GM23338 (cell line): ENCODE results near the gene MC3R. TPM values are rescaled to one million over a fixed set of nuclear protein-coding genes. Genes with fewer than 3 reads are reported as not detected.

Experiments used
- ATAC-seq: fragments of 200-7000 bp; cut with Tn5 transposase; 3 replicates; pipeline ENCODE4 v1.9.1; 2020
- DNase-seq: peaks from one replicate; pipeline ENCODE4 v3.0.0-alpha.2; 2015; ENCODE audit warnings: low spot score
- H2AFZ ChIP-seq: fragments of 200-600 bp; sonication (generic); 2 replicates; pipeline ENCODE4 v1.8.0; 2016; ENCODE audit warnings: antibody characterized with exemption, mild to moderate bottlenecking, moderate library complexity
- H3F3A ChIP-seq: fragments of 200-600 bp; sonication (generic); replicated peaks from 2 replicates; pipeline ENCODE4 v1.8.0; 2017; ENCODE audit warnings: antibody characterized with exemption, mixed run types, low read depth
- H3K27ac ChIP-seq: fragments of 200-600 bp; sonication (generic); 2 replicates; pipeline ENCODE4 v1.6.1; 2016; ENCODE audit warnings: low read depth
- H3K27me3 ChIP-seq: fragments of 200-600 bp; sonication (generic); 2 replicates; pipeline ENCODE4 v1.8.0; 2016; ENCODE audit warnings: mild to moderate bottlenecking, mixed run types, moderate library complexity; ENCODE audit not compliant: insufficient read depth
- H3K36me3 ChIP-seq: fragments of 200-600 bp; sonication (generic); 2 replicates; pipeline ENCODE4 v1.8.0; 2016; ENCODE audit warnings: mild to moderate bottlenecking; ENCODE audit not compliant: insufficient read depth
- H3K4me1 ChIP-seq: fragments of 200-600 bp; sonication (generic); 2 replicates; pipeline ENCODE4 v1.8.0; 2016; ENCODE audit warnings: mild to moderate bottlenecking, moderate library complexity; ENCODE audit not compliant: insufficient read depth
- H3K4me2 ChIP-seq: fragments of 200-600 bp; sonication (generic); 2 replicates; pipeline ENCODE4 v1.7.1; 2017; ENCODE audit warnings: mixed run types
- H3K4me3 ChIP-seq: fragments of 200-600 bp; sonication (generic); 2 replicates; pipeline ENCODE4 v1.6.1; 2016; ENCODE audit warnings: mixed run types
- H3K79me2 ChIP-seq: fragments of 200-600 bp; sonication (generic); replicated peaks from 2 replicates; pipeline ENCODE4 v1.8.0; 2017; ENCODE audit warnings: mild to moderate bottlenecking; ENCODE audit not compliant: insufficient read depth
- H3K9me2 ChIP-seq: fragments of 200-600 bp; sonication (generic); 2 replicates; pipeline ENCODE4 v1.8.0; 2017; ENCODE audit not compliant: insufficient read depth
- H4K20me1 ChIP-seq: fragments of 200-600 bp; sonication (generic); replicated peaks from 2 replicates; pipeline ENCODE4 v1.8.0; 2017; ENCODE audit warnings: mild to moderate bottlenecking; ENCODE audit not compliant: insufficient read depth
- H3K27ac Mint-ChIP-seq: 2 replicates; pipeline ENCODE4 v1.8.0; 2020; ENCODE audit warnings: inconsistent platforms, mild to moderate bottlenecking, moderate library complexity, mixed read lengths
- H3K27me3 Mint-ChIP-seq: 3 replicates; pipeline ENCODE4 v1.8.0; 2022; ENCODE audit warnings: low read depth, mild to moderate bottlenecking, moderate library complexity, mixed read lengths, inconsistent platforms; ENCODE audit not compliant: insufficient read depth, poor library complexity
- H3K36me3 Mint-ChIP-seq: 3 replicates; pipeline ENCODE4 v1.8.0; 2021; ENCODE audit warnings: low read depth, mild to moderate bottlenecking, inconsistent platforms, moderate library complexity, mixed read lengths
- H3K4me1 Mint-ChIP-seq: 3 replicates; pipeline ENCODE4 v1.8.0; 2020; ENCODE audit warnings: mild to moderate bottlenecking, inconsistent platforms, mixed read lengths
- H3K4me3 Mint-ChIP-seq: 3 replicates; pipeline ENCODE4 v1.8.0; 2021; ENCODE audit warnings: moderate library complexity, mild to moderate bottlenecking, inconsistent platforms, mixed read lengths
- H3K9me3 Mint-ChIP-seq: 3 replicates; pipeline ENCODE4 v1.8.0; 2020; ENCODE audit warnings: moderate library complexity, mild to moderate bottlenecking, inconsistent platforms, mixed read lengths
- CTCF ChIP-seq, 2 experiments: fragments of 200-600 bp in 1 of 2; sonication (generic) in 1 of 2; conservative IDR thresholded peaks; 2 replicates each; pipeline versions ENCODE4 v1.5.1 to v1.6.1; 2016 to 2017; ENCODE audit warnings: antibody characterized with exemption in 2 of 2, low read depth in 2 of 2, mild to moderate bottlenecking in 2 of 2, moderate library complexity in 1 of 2
- EZH2phosphoT487 ChIP-seq: fragments of 200-600 bp; sonication (generic); IDR thresholded peaks from one replicate; pipeline ENCODE4 v1.8.1; 2018; ENCODE audit warnings: antibody characterized with exemption; ENCODE audit not compliant: unreplicated experiment
- JUNB ChIP-seq: IDR thresholded peaks from one replicate; pipeline ENCODE4 v1.6.1; 2016; ENCODE audit warnings: antibody characterized with exemption; ENCODE audit not compliant: unreplicated experiment
- NANOG ChIP-seq: IDR thresholded peaks from 2 replicates; pipeline ENCODE4 v1.6.1; 2016; ENCODE audit warnings: antibody characterized with exemption, borderline replicate concordance
- POLR2AphosphoS5 ChIP-seq: IDR thresholded peaks from 2 replicates; pipeline ENCODE4 v1.6.1; 2016; ENCODE audit warnings: antibody characterized with exemption, low read depth
- REST ChIP-seq: IDR thresholded peaks from one replicate; pipeline ENCODE4 v1.6.1; 2018; ENCODE audit warnings: antibody characterized with exemption; ENCODE audit not compliant: unreplicated experiment
- STAT1 ChIP-seq: IDR thresholded peaks from one replicate; pipeline ENCODE4 v1.6.1; 2016; ENCODE audit warnings: antibody characterized with exemption; ENCODE audit not compliant: unreplicated experiment
- ZNF114 ChIP-seq: fragments of 250-450 bp; sonication (Bioruptor Pico); IDR thresholded peaks from 2 replicates; pipeline ENCODE4 v1.5.0; 2020; ENCODE audit warnings: mild to moderate bottlenecking, moderate library complexity
- ZNF331 ChIP-seq: fragments of 250-450 bp; sonication (Bioruptor Pico); IDR thresholded peaks from 2 replicates; pipeline ENCODE4 v1.5.0; 2020; ENCODE audit warnings: low read depth, mild to moderate bottlenecking, moderate library complexity
- ZNF462 ChIP-seq: fragments of 250-450 bp; sonication (Bioruptor Pico); IDR thresholded peaks from 2 replicates; pipeline ENCODE4 v1.5.0; 2020; ENCODE audit warnings: mild to moderate bottlenecking, moderate library complexity
- polyA plus RNA-seq: library from polyadenylated mRNA; unstranded; fragments of >200 nt; fragmentation: Nextera tagmentation; extraction: Ambion mirVana; gene quantifications from 2 replicates; pipeline ENCODE4 v1.2.1, GENCODE V29; 2016
- total RNA-seq: library from RNA; depleted of rRNA; stranded (reverse); fragments of >200 nt; shearing (Covaris generic); gene quantifications from 2 replicates; pipeline ENCODE4 v1.2.3, GENCODE V29; 2014

MC3R gene
- total and polyA plus RNA-seq, 2 experiments from 2014 or later, result not detected

- TF ChIP-seq POLR2AphosphoS5 (no peak), REST (no peak), NANOG (no peak), CTCF (conservative IDR thresholded peaks at IDR 0.05; ENCODE audit: low read depth in 2 of 2) (no peak), EZH2phosphoT487 (no peak), ZNF114 (CRISPR knock-in tag) (no peak)
These were observed 44.3 kb upstream of the MC3R start (continued) for GRCh38 chr20:56204206-56204605.

GRCh38 chr20:56205346-56205745 lies 43.2 kb upstream of the MC3R start:
- H3K27ac ChIP-seq, result no peak overlapping the region
- no peak overlapping the region for H2AFZ ChIP-seq
- DNase-seq (no peak), ATAC-seq (no peak)
- no peaks in the 10 kb centered on the region for H4K20me1 ChIP-seq
- peaks cover 2% of the 10 kb centered on the region for H3K27me3 Mint-ChIP-seq
- H3K9me2 ChIP-seq, result no peaks in the 10 kb centered on the region
- no peaks in the 10 kb centered on the region for H3K4me1 ChIP-seq
- no peaks in the 10 kb centered on the region for H3K4me1 Mint-ChIP-seq
- H3K4me3 Mint-ChIP-seq, result no peak overlapping the region
- H3K36me3 ChIP-seq, result peaks cover 7% of the 10 kb centered on the region
- no peak overlapping the region for H3K4me3 ChIP-seq
- H3K27me3 ChIP-seq, result no peaks in the 10 kb centered on the region
- H3K79me2 ChIP-seq, result no peaks in the 10 kb centered on the region
- peaks cover 99% of the 10 kb centered on the region for H3K9me3 Mint-ChIP-seq
- peaks cover 40% of the 10 kb centered on the region for H3K36me3 Mint-ChIP-seq
- no peaks in the 10 kb centered on the region for H3F3A ChIP-seq
- no peak overlapping the region for H3K27ac Mint-ChIP-seq
- no peak overlapping the region for H3K4me2 ChIP-seq
- TF ChIP-seq JUNB, result no peak
- no peak for TF ChIP-seq ZNF462 (CRISPR knock-in tag)
- no peak for TF ChIP-seq NANOG
- TF ChIP-seq ZNF331 (CRISPR knock-in tag), result no peak
- TF ChIP-seq STAT1, result no peak
- TF ChIP-seq ZNF114 (CRISPR knock-in tag), result no peak
- TF ChIP-seq REST, result no peak
